Activated CD8-positive, alpha-beta T cell treated with anti-CD3 and anti-CD28 coated beads for 36 hours (primary cell): ENCODE results near the gene NOD2. TPM values are rescaled to one million over a fixed set of nuclear protein-coding genes. Genes with fewer than 3 reads are reported as not detected.

Experiments
- ATAC-seq: fragments of 200-7000 bp; cut with Tn5 transposase; one replicate; pipeline ENCODE4 v1.10.0; 2021; ENCODE audit warnings: mild to moderate bottlenecking, moderate library complexity
- CTCF ChIA-PET: fragments of 350-600 bp; sonication (Branson Sonifier 250); formaldehyde crosslinking; loops from one replicate; lab custom pipeline; 2021; ENCODE audit warnings: antibody characterized with exemption; lab: Charles Lee
- POLR2A ChIA-PET: fragments of 350-600 bp; sonication (Branson Sonifier 250); formaldehyde crosslinking; loops from one replicate; lab custom pipeline; 2021; ENCODE audit warnings: antibody characterized with exemption; lab: Charles Lee
- DNase-seq: peaks from one replicate; pipeline ENCODE4 v3.0.0-alpha.2; 2020
- H3K27ac Mint-ChIP-seq: one replicate; pipeline ENCODE4 v1.8.0; 2021; ENCODE audit warnings: mild to moderate bottlenecking, mixed read lengths
- H3K27me3 Mint-ChIP-seq: one replicate; pipeline ENCODE4 v1.8.0; 2021; ENCODE audit warnings: mixed read lengths
- H3K36me3 Mint-ChIP-seq: one replicate; pipeline ENCODE4 v1.8.0; 2021; ENCODE audit warnings: low read depth, mixed read lengths
- H3K4me1 Mint-ChIP-seq: one replicate; pipeline ENCODE4 v1.8.0; 2021; ENCODE audit warnings: low read depth, mixed read lengths
- H3K4me3 Mint-ChIP-seq: one replicate; pipeline ENCODE4 v1.8.0; 2021; ENCODE audit warnings: mild to moderate bottlenecking, moderate library complexity, mixed read lengths
- H3K9me3 Mint-ChIP-seq: one replicate; pipeline ENCODE4 v1.8.0; 2021; ENCODE audit warnings: mixed read lengths
- intact Hi-C: fragments of 100-400 bp; cut with micrococcal nuclease; formaldehyde crosslinking; loops from one replicate; pipeline ENCODE4 v1.10.0; 2022
- total RNA-seq, 2 experiments: library from RNA; stranded (reverse); gene quantifications; one replicate each; pipeline ENCODE4 v1.2.3, GENCODE V29; 2021
- TF ChIP-seq, protein P1 (sequence below): fragments of 200-600 bp; IDR thresholded peaks from one replicate; pipeline ENCODE4 v1.8.0; 2022; ENCODE audit warnings: antibody characterized with exemption, mild to moderate bottlenecking

The NOD2 gene
- total RNA-seq, 2 experiments from 2014 or later, result 1.1 to 1.6 TPM

DNA sequence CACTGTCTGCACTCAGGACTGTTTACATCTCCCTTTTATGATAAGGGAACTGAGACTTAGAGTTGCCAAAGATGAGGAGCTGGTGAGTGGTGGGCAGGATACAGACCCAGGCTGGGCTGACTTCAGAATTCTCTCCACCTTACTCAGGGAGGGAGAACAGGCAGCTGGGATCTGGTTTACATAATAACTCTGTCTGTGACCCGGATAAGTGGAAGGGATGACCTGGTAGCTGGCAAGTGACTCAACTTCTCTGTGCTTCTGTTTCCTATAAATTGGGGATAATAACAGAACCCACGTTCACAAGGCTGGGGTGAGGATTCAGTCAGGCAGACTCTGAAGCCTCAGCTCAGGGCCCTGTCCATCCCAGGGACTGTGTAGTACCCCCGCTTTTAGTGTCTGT, 14.9 kb upstream of the NOD2 start:
- H3K4me1 Mint-ChIP-seq, result peaks cover 55% of the 10 kb centered on the region
- H3K27me3 Mint-ChIP-seq, result no peaks in the 10 kb centered on the region
- peaks cover 57% of the 10 kb centered on the region for H3K36me3 Mint-ChIP-seq
- ATAC-seq (no peak), DNase-seq (no peak)
- ChIA-PET POLR2A (interaction anchor here (0.5 to 5.1 kb wide), 4 partner anchors 10 to 59 kb away, joined by 3 to 59 read pairs (median 3); no protein-coding TSS in a partner anchor), CTCF (interaction anchor here (0.6 to 17.8 kb wide), 9 partner anchors 12 to 352 kb away, joined by 3 to 340 read pairs (median 4); no protein-coding TSS in a partner anchor)
- H3K9me3 Mint-ChIP-seq, result peaks cover 3% of the 10 kb centered on the region
- H3K4me3 Mint-ChIP-seq, result peak overlapping the region; percentile 34
- peak overlapping the region; percentile 60 for H3K27ac Mint-ChIP-seq
- TF ChIP-seq, protein P1, sequence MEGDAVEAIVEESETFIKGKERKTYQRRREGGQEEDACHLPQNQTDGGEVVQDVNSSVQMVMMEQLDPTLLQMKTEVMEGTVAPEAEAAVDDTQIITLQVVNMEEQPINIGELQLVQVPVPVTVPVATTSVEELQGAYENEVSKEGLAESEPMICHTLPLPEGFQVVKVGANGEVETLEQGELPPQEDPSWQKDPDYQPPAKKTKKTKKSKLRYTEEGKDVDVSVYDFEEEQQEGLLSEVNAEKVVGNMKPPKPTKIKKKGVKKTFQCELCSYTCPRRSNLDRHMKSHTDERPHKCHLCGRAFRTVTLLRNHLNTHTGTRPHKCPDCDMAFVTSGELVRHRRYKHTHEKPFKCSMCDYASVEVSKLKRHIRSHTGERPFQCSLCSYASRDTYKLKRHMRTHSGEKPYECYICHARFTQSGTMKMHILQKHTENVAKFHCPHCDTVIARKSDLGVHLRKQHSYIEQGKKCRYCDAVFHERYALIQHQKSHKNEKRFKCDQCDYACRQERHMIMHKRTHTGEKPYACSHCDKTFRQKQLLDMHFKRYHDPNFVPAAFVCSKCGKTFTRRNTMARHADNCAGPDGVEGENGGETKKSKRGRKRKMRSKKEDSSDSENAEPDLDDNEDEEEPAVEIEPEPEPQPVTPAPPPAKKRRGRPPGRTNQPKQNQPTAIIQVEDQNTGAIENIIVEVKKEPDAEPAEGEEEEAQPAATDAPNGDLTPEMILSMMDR, result no peak
- intact Hi-C loops, result no loop called here

DNA sequence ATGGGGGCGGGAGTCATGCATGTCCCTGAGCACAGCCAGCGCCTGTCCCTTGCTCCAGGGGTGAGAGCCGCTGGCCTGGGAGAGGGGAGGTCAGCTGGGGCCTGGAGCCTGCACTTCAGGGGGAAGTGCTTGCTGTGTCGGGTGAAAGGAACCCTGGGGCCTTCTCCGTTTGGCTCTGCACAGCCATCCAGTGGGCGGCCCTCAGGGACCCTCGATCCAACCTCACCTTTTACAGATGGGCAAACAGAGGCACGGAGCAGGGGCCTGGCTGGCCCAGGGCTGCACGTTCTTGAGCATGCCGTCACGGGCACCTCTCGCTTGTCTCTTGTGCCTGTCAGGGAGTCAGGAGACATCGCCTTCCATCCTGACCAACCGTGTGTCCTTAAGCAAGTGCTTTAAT, 14.1 kb upstream of the NOD2 start:
- Mint-ChIP-seq H3K27me3 (no peaks in the 10 kb centered on the region), H3K9me3 (no peaks in the 10 kb centered on the region), H3K36me3 (peaks cover 50% of the 10 kb centered on the region), H3K4me1 (peaks cover 62% of the 10 kb centered on the region), H3K27ac (peak overlapping the region; percentile 93), H3K4me3 (peak overlapping the region; percentile 78)
- intact Hi-C loops, result no loop called here
- TF ChIP-seq, protein P1, result no peak
- ATAC-seq, result no peak
- ChIA-PET POLR2A (interaction anchor here (0.5 to 5.1 kb wide), 3 partner anchors 11 to 28 kb away, joined by 3 to 59 read pairs (median 3); no protein-coding TSS in a partner anchor), CTCF (interaction anchor here (0.7 to 17.8 kb wide), 7 partner anchors 8 to 127 kb away, joined by 3 to 340 read pairs (median 25); no protein-coding TSS in a partner anchor)
- no peak for DNase-seq

DNA sequence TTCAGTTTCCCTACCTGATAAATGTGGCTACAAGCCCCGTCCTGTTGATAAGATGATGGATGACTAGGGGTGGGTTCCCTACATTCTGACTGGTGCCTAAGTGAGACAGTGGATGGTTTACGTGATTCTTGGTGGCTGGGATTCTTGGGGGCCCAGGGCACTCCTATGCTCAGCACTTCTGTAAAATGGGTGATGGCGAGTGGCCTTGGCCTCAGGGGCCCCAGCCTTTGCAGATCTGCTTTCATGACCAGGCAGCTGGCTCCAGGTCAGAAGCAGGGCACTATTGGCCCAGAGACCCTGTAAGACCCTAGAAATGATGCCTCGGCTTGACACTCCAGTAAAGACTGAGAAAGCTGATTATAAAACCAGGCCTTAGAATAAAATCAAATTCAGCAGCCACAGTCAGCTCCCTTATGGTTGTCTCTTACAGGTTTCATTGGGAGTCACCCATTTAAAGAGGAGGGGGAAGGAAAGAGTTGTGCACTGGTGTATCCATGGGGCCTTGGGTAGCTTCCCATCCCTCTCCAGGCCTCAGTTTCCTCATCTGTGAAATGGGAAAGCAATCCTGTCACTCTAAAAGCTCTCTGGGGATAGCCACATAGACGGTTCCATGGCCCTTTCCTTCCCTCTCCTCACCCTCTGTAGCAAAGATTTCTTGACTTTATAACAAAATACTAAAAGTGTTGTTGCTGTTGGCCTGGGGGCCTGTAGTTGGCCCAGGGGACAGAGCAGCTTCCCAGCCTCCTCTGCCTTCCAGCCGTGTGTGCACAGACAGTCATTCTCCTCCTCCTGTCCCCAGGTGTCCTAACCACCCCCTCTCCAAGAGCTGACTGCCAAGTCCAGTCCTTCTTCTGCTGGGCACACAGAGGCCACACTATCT, 13.5 kb upstream of the NOD2 start:
- CTCF ChIA-PET, result interaction anchor here (1.1 to 9.7 kb wide), 7 partner anchors 8 to 127 kb away, joined by 3 to 168 read pairs (median 17); partner anchors contain the start of gene CYLD
- peaks cover 69% of the 10 kb centered on the region for H3K4me1 Mint-ChIP-seq
- peaks cover 43% of the 10 kb centered on the region for H3K36me3 Mint-ChIP-seq
- TF ChIP-seq, protein P1, result no peak
- DNase-seq (no peak), ATAC-seq (no peak)
- no peaks in the 10 kb centered on the region for H3K9me3 Mint-ChIP-seq
- H3K27me3 Mint-ChIP-seq, result no peaks in the 10 kb centered on the region
- H3K4me3 Mint-ChIP-seq, result peak overlapping the region; percentile 78
- peak overlapping the region; percentile 93 for H3K27ac Mint-ChIP-seq
- POLR2A ChIA-PET, result interaction anchor here (0.6 to 5.1 kb wide), 4 partner anchors 11 to 65 kb away, joined by 3 to 59 read pairs (median 12); no protein-coding TSS in a partner anchor
- intact Hi-C loops, result loop anchor here (5.0 kb wide), 1 partner anchor 67 kb away; no protein-coding TSS in a partner anchor

DNA sequence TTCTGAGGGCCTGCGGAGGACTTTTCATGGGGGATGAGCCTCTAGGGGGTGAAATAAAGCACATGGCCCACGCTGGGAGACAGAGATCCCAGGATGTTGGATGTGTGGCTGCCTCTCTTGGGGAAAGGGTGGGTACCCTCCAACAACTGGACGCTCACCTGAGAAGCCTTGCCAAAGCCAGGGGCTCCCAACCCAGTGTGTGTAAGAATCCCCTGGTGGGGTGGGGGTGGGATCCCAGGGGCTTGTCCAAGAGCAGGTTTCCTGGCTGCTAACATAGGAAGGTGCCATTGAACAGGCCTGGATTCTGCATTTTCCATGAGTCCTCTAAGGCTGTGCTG, 12.9 kb upstream of the NOD2 start:
- intact Hi-C loops, result loop anchor here (5.0 kb wide), 1 partner anchor 67 kb away; no protein-coding TSS in a partner anchor
- ATAC-seq (no peak), DNase-seq (no peak)
- Mint-ChIP-seq H3K36me3 (peaks cover 39% of the 10 kb centered on the region), H3K4me1 (peaks cover 75% of the 10 kb centered on the region), H3K27me3 (no peaks in the 10 kb centered on the region), H3K27ac (peak overlapping the region; percentile 93), H3K9me3 (no peaks in the 10 kb centered on the region), H3K4me3 (peak overlapping the region; percentile 78)
- TF ChIP-seq, protein P1, result no peak
- CTCF ChIA-PET, result interaction anchor here (1.1 to 9.7 kb wide), 7 partner anchors 9 to 126 kb away, joined by 3 to 168 read pairs (median 17); partner anchors contain the start of gene CYLD
- POLR2A ChIA-PET, result interaction anchor here (1.3 to 5.1 kb wide), 5 partner anchors 12 to 64 kb away, joined by 3 to 59 read pairs (median 7); no protein-coding TSS in a partner anchor
